Spinal cord (tissue), 10 donors: ENCODE data around the gene THADA. TPM values are rescaled to one million over a fixed set of nuclear protein-coding genes. Genes with fewer than 3 reads are reported as not detected.

Experiments used
- DNase-seq, 6 donors: peaks; one replicate each; pipeline versions ENCODE4 v3.0.0 to v3.0.0-alpha.2; 2013 to 2015; ENCODE audit warnings: low spot score in 6 of 6, low read depth in 4 of 6
- H3K27ac ChIP-seq: one replicate; pipeline ENCODE4 v1.5.1; 2013; ENCODE audit warnings: low read depth, low read length, control low read depth
- H3K27me3 ChIP-seq: one replicate; pipeline ENCODE4 v1.6.1; 2013; ENCODE audit warnings: low read length; ENCODE audit not compliant: control insufficient read depth, insufficient read depth
- H3K36me3 ChIP-seq: one replicate; pipeline ENCODE4 v1.6.1; 2013; ENCODE audit warnings: low read length; ENCODE audit not compliant: control insufficient read depth, insufficient read depth
- H3K4me1 ChIP-seq: one replicate; pipeline ENCODE4 v1.6.1; 2013; ENCODE audit warnings: low read length; ENCODE audit not compliant: control insufficient read depth, insufficient read depth
- H3K4me3 ChIP-seq: one replicate; pipeline ENCODE4 v1.5.1; 2013; ENCODE audit warnings: low read depth, low read length, control low read depth
- H3K9me3 ChIP-seq: one replicate; pipeline ENCODE4 v1.6.1; 2013; ENCODE audit warnings: low read length; ENCODE audit not compliant: control insufficient read depth, insufficient read depth
- WGBS: methylation state at CpG from one replicate; pipeline ENCODE4 v1.1.5; 2013; ENCODE audit warnings: missing lambda C conversion rate; ENCODE audit not compliant: insufficient coverage; 5-methylcytosine and 5-hydroxymethylcytosine counted together
- polyA plus RNA-seq, 2 donors: library from polyadenylated mRNA; unstranded; fragments of 120-200 nt; gene quantifications; one replicate each; pipeline ENCODE4 v1.2.1, GENCODE V29; 2013; ENCODE audit not compliant: insufficient read length in 2 of 2
- total RNA-seq, 2 donors: library from RNA; depleted of rRNA in 1 of 2; stranded (reverse); fragments of 120-200 nt in 1 of 2; fragments of >200 nt in 1 of 2; gene quantifications; one replicate each; pipeline versions ENCODE4 v1.2.3 to v1.2.4, GENCODE V29; 2013 to 2014
- donor health status: healthy.

THADA gene
- total and polyA plus RNA-seq, 4 donors, result 16.5 to 44.8 (median 21.5) TPM

- Histone ChIP-seq H3K36me3 (no peaks in the 10 kb centered on the region), H3K9me3 (no peaks in the 10 kb centered on the region), H3K4me1 (peaks cover 26% of the 10 kb centered on the region), H3K27ac (peak overlapping the region; percentile 3), H3K4me3 (no peak overlapping the region), H3K27me3 (no peaks in the 10 kb centered on the region)
- 61% methylated on average over 3 of the region's 4 CpGs for WGBS
- no peak for DNase-seq
Measured at GRCh38 chr2:43347746-43348145, 248.1 kb downstream of the THADA start.

- Histone ChIP-seq H3K27me3 (no peaks in the 10 kb centered on the region), H3K4me1 (peaks cover 26% of the 10 kb centered on the region), H3K27ac (peak overlapping the region; percentile 3), H3K9me3 (no peaks in the 10 kb centered on the region), H3K36me3 (no peaks in the 10 kb centered on the region), H3K4me3 (no peak overlapping the region)
- WGBS, result 89% methylated on average over 4 of the region's 13 CpGs
- DNase-seq, result no peak
Measured at GRCh38 chr2:43346602-43347567, 249.0 kb downstream of the THADA start.

- Histone ChIP-seq H3K36me3 (no peaks in the 10 kb centered on the region), H3K9me3 (no peaks in the 10 kb centered on the region), H3K4me3 (no peak overlapping the region), H3K27me3 (no peaks in the 10 kb centered on the region), H3K4me1 (peaks cover 26% of the 10 kb centered on the region), H3K27ac (peak overlapping the region; percentile 19)
- WGBS, result 64% methylated on average over 5 of the region's 5 CpGs
- DNase-seq, result no peak
Measured at GRCh38 chr2:43345872-43346271, 250.0 kb downstream of the THADA start.

- no peak overlapping the region for H3K4me3 ChIP-seq
- no peaks in the 10 kb centered on the region for H3K9me3 ChIP-seq
- H3K27ac ChIP-seq, result peak overlapping the region; percentile 19
- H3K36me3 ChIP-seq, result no peaks in the 10 kb centered on the region
- peaks cover 23% of the 10 kb centered on the region for H3K4me1 ChIP-seq
- H3K27me3 ChIP-seq, result no peaks in the 10 kb centered on the region
- WGBS, result 17% methylated on average over 2 of the region's 5 CpGs
- DNase-seq, result peak in 4 of 6 donors; percentile 27 to 72 (median 56)
Measured at GRCh38 chr2:43345391-43345813, 250.4 kb downstream of the THADA start.

GRCh38 chr2:43344868-43345373 lies 250.9 kb downstream of the THADA start:
- DNase-seq, result no peak
- Histone ChIP-seq H3K4me1 (peaks cover 21% of the 10 kb centered on the region), H3K9me3 (no peaks in the 10 kb centered on the region), H3K4me3 (no peak overlapping the region), H3K36me3 (no peaks in the 10 kb centered on the region), H3K27me3 (no peaks in the 10 kb centered on the region), H3K27ac (peak overlapping the region; percentile 19)
- WGBS, result 80% methylated on average over 1 of the region's 5 CpGs

GRCh38 chr2:43343573-43344304 lies 252.1 kb downstream of the THADA start:
- Histone ChIP-seq H3K4me1 (peaks cover 15% of the 10 kb centered on the region), H3K4me3 (no peak overlapping the region), H3K36me3 (no peaks in the 10 kb centered on the region), H3K27me3 (no peaks in the 10 kb centered on the region), H3K9me3 (no peaks in the 10 kb centered on the region), H3K27ac (peak overlapping the region; percentile 19)
- peak in 4 of 6 donors; percentile 33 to 86 (median 65) for DNase-seq
- WGBS, result 61% methylated on average over 4 of the region's 5 CpGs

GRCh38 chr2:43341959-43342757 lies 253.7 kb downstream of the THADA start:
- Histone ChIP-seq H3K27ac (no peak overlapping the region), H3K36me3 (no peaks in the 10 kb centered on the region), H3K4me3 (no peak overlapping the region), H3K4me1 (peaks cover 7% of the 10 kb centered on the region), H3K9me3 (no peaks in the 10 kb centered on the region), H3K27me3 (no peaks in the 10 kb centered on the region)
- no peak for DNase-seq
- WGBS, result 95% methylated on average over 9 of the region's 13 CpGs

GRCh38 chr2:43340945-43341356 lies 254.9 kb downstream of the THADA start:
- H3K27me3 ChIP-seq, result no peaks in the 10 kb centered on the region
- no peaks in the 10 kb centered on the region for H3K36me3 ChIP-seq
- WGBS, result 60% methylated on average over 1 of the region's 1 CpG
- H3K9me3 ChIP-seq, result no peaks in the 10 kb centered on the region
- H3K4me3 ChIP-seq, result no peak overlapping the region
- DNase-seq, result peak in 1 of 6 donors; percentile 56
- H3K4me1 ChIP-seq, result peaks cover 8% of the 10 kb centered on the region
- no peak overlapping the region for H3K27ac ChIP-seq

- Histone ChIP-seq H3K27me3 (no peaks in the 10 kb centered on the region), H3K4me1 (peaks cover 5% of the 10 kb centered on the region), H3K4me3 (no peak overlapping the region), H3K9me3 (no peaks in the 10 kb centered on the region), H3K36me3 (no peaks in the 10 kb centered on the region), H3K27ac (no peak overlapping the region)
- WGBS, result no CpG with 5 or more reads among the region's 2 CpGs
- DNase-seq, result no peak
Measured at GRCh38 chr2:43340066-43340465, 255.8 kb downstream of the THADA start.
